Liver (tissue), 9 donors: ENCODE measurements around the gene ACACA. TPM values are rescaled to one million over a fixed set of nuclear protein-coding genes. Genes with fewer than 3 reads are reported as not detected.

ENCODE experiments used
- DNase-seq: peaks from one replicate; pipeline ENCODE4 v3.0.0-alpha.2; 2017; ENCODE audit warnings: low spot score
- H3K27ac ChIP-seq, 2 donors: one replicate each; pipeline ENCODE4 v1.7.0; 2013; ENCODE audit warnings: inconsistent platforms in 2 of 2, low read length in 2 of 2, control low read depth in 1 of 2, low read depth in 1 of 2, mild to moderate bottlenecking in 1 of 2
- H3K27me3 ChIP-seq, 4 donors: one replicate each; pipeline versions ENCODE4 v1.6.1 to v1.7.0; 2013; ENCODE audit warnings: low read length in 3 of 4, inconsistent platforms in 1 of 4, mild to moderate bottlenecking in 1 of 4, moderate library complexity in 1 of 4; ENCODE audit not compliant: control insufficient read depth in 4 of 4, insufficient read depth in 4 of 4
- H3K36me3 ChIP-seq, 4 donors: one replicate each; pipeline versions ENCODE4 v1.6.1 to v1.7.0; 2013; ENCODE audit warnings: low read length in 3 of 4, mild to moderate bottlenecking in 3 of 4, low read depth in 1 of 4, moderate library complexity in 1 of 4; ENCODE audit not compliant: control insufficient read depth in 4 of 4, insufficient read depth in 3 of 4
- H3K4me1 ChIP-seq, 4 donors: one replicate each; pipeline versions ENCODE4 v1.6.1 to v1.7.0; 2013; ENCODE audit warnings: low read length in 3 of 4, mild to moderate bottlenecking in 3 of 4, moderate library complexity in 1 of 4; ENCODE audit not compliant: control insufficient read depth in 4 of 4, insufficient read depth in 4 of 4
- H3K4me3 ChIP-seq, 3 donors: one replicate each; pipeline versions ENCODE4 v1.6.1 to v1.7.0; 2013; ENCODE audit warnings: low read length in 3 of 3, control low read depth in 1 of 3, low read depth in 1 of 3, mild to moderate bottlenecking in 1 of 3
- H3K9ac ChIP-seq, 2 donors: one replicate each; pipeline ENCODE4 v1.7.0; 2013; ENCODE audit warnings: low read length in 2 of 2, mild to moderate bottlenecking in 2 of 2, moderate library complexity in 2 of 2, control low read depth in 1 of 2, low read depth in 1 of 2
- H3K9me3 ChIP-seq, 4 donors: one replicate each; pipeline versions ENCODE4 v1.6.1 to v1.7.0; 2013; ENCODE audit warnings: low read length in 3 of 4; ENCODE audit not compliant: control insufficient read depth in 4 of 4
- ATF3 ChIP-seq: IDR thresholded peaks from 2 replicates; pipeline ENCODE4 v1.6.1; 2016; ENCODE audit warnings: antibody characterized with exemption
- CTCF ChIP-seq: fragments of 150-350 bp; IDR thresholded peaks from 2 replicates; pipeline ENCODE4 v1.5.1; 2017; ENCODE audit warnings: improper control_type of control experiment, low read depth, low read length; ENCODE audit not compliant: missing input control
- EGR1 ChIP-seq, 2 donors: IDR thresholded peaks; 2 replicates each; pipeline ENCODE4 v1.6.1; 2016 to 2018; ENCODE audit warnings: antibody characterized with exemption in 2 of 2, low read depth in 2 of 2
- FOXA1 ChIP-seq: IDR thresholded peaks from 2 replicates; pipeline ENCODE4 v1.6.1; 2016; ENCODE audit warnings: antibody characterized with exemption
- FOXA2 ChIP-seq: IDR thresholded peaks from 2 replicates; pipeline ENCODE4 v1.6.1; 2016; ENCODE audit warnings: antibody characterized with exemption
- HNF4A ChIP-seq, 2 donors: conservative IDR thresholded peaks; 2 replicates each; pipeline ENCODE4 v1.6.1; 2016; ENCODE audit warnings: antibody characterized with exemption in 2 of 2, mild to moderate bottlenecking in 2 of 2
- JUND ChIP-seq, 2 donors: IDR thresholded peaks; 2 replicates each; pipeline ENCODE4 v1.6.1; 2016; ENCODE audit warnings: antibody characterized with exemption in 2 of 2
- MAX ChIP-seq: IDR thresholded peaks from 2 replicates; pipeline ENCODE4 v1.6.1; 2016; ENCODE audit warnings: antibody characterized with exemption
- NR2F2 ChIP-seq: IDR thresholded peaks from 2 replicates; pipeline ENCODE4 v1.6.1; 2016; ENCODE audit warnings: antibody characterized with exemption
- RAD21 ChIP-seq, 2 donors: IDR thresholded peaks; 2 replicates each; pipeline ENCODE4 v1.6.1; 2016; ENCODE audit warnings: antibody characterized with exemption in 2 of 2, mild to moderate bottlenecking in 2 of 2
- REST ChIP-seq: IDR thresholded peaks from 2 replicates; pipeline ENCODE4 v1.6.1; 2016; ENCODE audit warnings: antibody characterized with exemption, mild to moderate bottlenecking
- RXRA ChIP-seq, 2 donors: IDR thresholded peaks; 2 replicates each; pipeline ENCODE4 v1.6.1; 2017 to 2018; ENCODE audit warnings: antibody characterized with exemption in 2 of 2, mild to moderate bottlenecking in 1 of 2
- SP1 ChIP-seq: IDR thresholded peaks from 2 replicates; pipeline ENCODE4 v1.6.1; 2018; ENCODE audit warnings: antibody characterized with exemption, mild to moderate bottlenecking
- TAF1 ChIP-seq: conservative IDR thresholded peaks from 2 replicates; pipeline ENCODE4 v1.6.1; 2016; ENCODE audit warnings: antibody characterized with exemption, mild to moderate bottlenecking
- YY1 ChIP-seq: IDR thresholded peaks from 2 replicates; pipeline ENCODE4 v1.6.1; 2016; ENCODE audit warnings: antibody characterized with exemption, mild to moderate bottlenecking
- ZBTB33 ChIP-seq: IDR thresholded peaks from 2 replicates; pipeline ENCODE4 v1.6.1; 2016; ENCODE audit warnings: antibody characterized with exemption
- WGBS: extraction: QIAGEN DNeasy Blood & Tissue Kit; methylation state at CpG from one replicate; pipeline ENCODE4 v1.1.7; 2013; 5-methylcytosine and 5-hydroxymethylcytosine counted together
- polyA plus RNA-seq, 2 donors: library from polyadenylated mRNA; stranded (reverse) in 1 of 2; unstranded in 1 of 2; fragments of 200-250 nt in 1 of 2; fragments of >200 nt in 1 of 2; fragmentation: Nextera tagmentation in 1 of 2; extraction: Ambion mirVana in 1 of 2; gene quantifications; one replicate each; pipeline versions ENCODE4 v1.2.1 to v1.2.3, GENCODE V29; 2013 to 2015
- total RNA-seq, 2 donors: library from RNA; depleted of rRNA; stranded (reverse); fragments of >200 nt; gene quantifications; one replicate each; pipeline ENCODE4 v1.2.3, GENCODE V29; 2014
- donor health status: healthy.
- donor health status: healthy.
- donor health status: healthy.
- donor health status: healthy.
- donor health status: healthy.

ACACA gene
- total and polyA plus RNA-seq, 4 donors, result 14.8 to 49.5 (median 31.2) TPM

- H3K9me3 ChIP-seq, result no peaks in the 10 kb centered on the region
- no peak for TF ChIP-seq SP1
- no peak for TF ChIP-seq EGR1 (IDR thresholded peaks at IDR 0.05; ENCODE audit: low read depth in 2 of 2)
- no peak for TF ChIP-seq HNF4A (conservative IDR thresholded peaks at IDR 0.05)
- TF ChIP-seq ZBTB33, result no peak
- no peak for TF ChIP-seq CTCF
- TF ChIP-seq JUND (IDR thresholded peaks at IDR 0.05), result no peak
- TF ChIP-seq FOXA2, result no peak
- no peak for TF ChIP-seq RAD21 (IDR thresholded peaks at IDR 0.05)
- no peak for TF ChIP-seq YY1
- no peak for TF ChIP-seq REST
- TF ChIP-seq NR2F2, result no peak
- no peak overlapping the region for H3K4me3 ChIP-seq
- H3K36me3 ChIP-seq, result peaks cover 3 to 20% (median 15%) of the 10 kb centered on the region in 4 donors
- no peak overlapping the region for H3K27ac ChIP-seq
- no peaks in the 10 kb centered on the region for H3K27me3 ChIP-seq
- no peak for DNase-seq
- H3K9ac ChIP-seq, result no peak overlapping the region
- 87% methylated on average over 2 of the region's 2 CpGs for WGBS
- H3K4me1 ChIP-seq, result no peaks in the 10 kb centered on the region
These were observed 122.4 kb downstream of the ACACA start for GRCh38 chr17:37284191-37284590.

GRCh38 chr17:37283414-37283961 is 123.1 kb downstream of the ACACA start:
- TF ChIP-seq MAX (no peak), ATF3 (no peak), FOXA1 (no peak), NR2F2 (no peak), EGR1 (IDR thresholded peaks at IDR 0.05; ENCODE audit: low read depth in 2 of 2) (no peak), FOXA2 (no peak), JUND (IDR thresholded peaks at IDR 0.05) (no peak), RXRA (IDR thresholded peaks at IDR 0.05) (no peak), REST (no peak), TAF1 (no peak)
- DNase-seq, result no peak
- no peak overlapping the region for H3K9ac ChIP-seq
- no peak overlapping the region for H3K27ac ChIP-seq
- no peaks in the 10 kb centered on the region for H3K4me1 ChIP-seq
- H3K9me3 ChIP-seq, result no peaks in the 10 kb centered on the region
- no peaks in the 10 kb centered on the region for H3K27me3 ChIP-seq
- peaks cover 3 to 20% (median 15%) of the 10 kb centered on the region in 4 donors for H3K36me3 ChIP-seq
- H3K4me3 ChIP-seq, result no peak overlapping the region
